GM18499 (cell line): ENCODE measurements around the gene ZBTB8OS.
"Not testable (repeated sequence)": the region's sequence is repeated elsewhere in the genome, so short reads cannot be mapped to it uniquely, and the experiment has no call there.

Source experiments
- ATAC-seq: cut with Tn5 transposase; IDR thresholded peaks from one replicate; pipeline ENCODE4 v1.9.1; 2021; ENCODE audit warnings: moderate number of reproducible peaks; ENCODE audit not compliant: insufficient read depth, unreplicated experiment

Gene ZBTB8OS

DNA sequence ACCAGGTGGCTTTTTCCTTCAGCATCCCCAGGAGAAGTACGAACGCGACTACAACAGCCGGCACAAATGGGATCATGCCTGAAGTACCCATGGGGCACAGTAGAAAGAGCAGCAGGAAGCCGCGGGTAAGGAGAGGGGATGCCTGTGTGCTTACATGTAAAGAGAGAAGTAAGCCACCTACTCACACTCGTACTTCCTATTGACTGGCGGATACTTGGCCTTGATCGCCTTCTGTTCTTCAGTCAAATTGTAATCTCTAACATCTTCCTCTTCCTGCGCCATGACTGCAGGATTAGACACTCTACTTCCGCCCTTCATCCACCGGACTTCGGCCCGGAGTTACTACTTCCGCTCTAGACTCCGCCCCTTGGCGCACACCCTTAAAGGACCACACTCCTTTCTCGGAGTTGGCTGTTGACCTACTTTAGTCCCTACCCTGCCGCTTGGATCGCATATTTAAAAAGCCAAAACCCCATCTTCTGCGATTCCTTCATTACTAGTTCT lies at the start of gene ZBTB8OS:
Gene ZBTB8OS, minus strand, starts transcription at position 303 of the 504 bp plus-strand sequence. Its CDS starts 21 bp downstream, at position 282.
- ATAC-seq = peak; percentile 68

DNA sequence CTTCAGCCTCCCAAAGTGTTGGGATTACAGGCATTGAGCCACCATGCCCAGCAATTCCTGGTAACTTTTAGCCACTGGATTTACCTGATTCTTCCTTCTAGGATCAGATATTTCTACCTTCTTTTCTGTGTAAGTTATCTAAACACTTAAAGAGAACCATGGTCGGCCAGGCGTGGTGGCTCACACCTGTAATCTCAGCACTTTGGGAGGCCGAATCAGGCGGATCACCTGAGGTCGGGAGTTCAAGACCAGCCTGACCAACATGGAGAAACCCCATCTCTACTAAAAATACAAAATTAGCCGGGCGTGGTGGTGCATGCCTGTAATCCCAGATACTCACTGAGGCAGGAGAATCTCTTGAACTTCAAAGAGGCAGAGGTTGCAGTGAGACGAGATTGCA lies 46.6 kb upstream of the ZBTB8OS start:
- ATAC-seq = not testable (repeated sequence)

DNA sequence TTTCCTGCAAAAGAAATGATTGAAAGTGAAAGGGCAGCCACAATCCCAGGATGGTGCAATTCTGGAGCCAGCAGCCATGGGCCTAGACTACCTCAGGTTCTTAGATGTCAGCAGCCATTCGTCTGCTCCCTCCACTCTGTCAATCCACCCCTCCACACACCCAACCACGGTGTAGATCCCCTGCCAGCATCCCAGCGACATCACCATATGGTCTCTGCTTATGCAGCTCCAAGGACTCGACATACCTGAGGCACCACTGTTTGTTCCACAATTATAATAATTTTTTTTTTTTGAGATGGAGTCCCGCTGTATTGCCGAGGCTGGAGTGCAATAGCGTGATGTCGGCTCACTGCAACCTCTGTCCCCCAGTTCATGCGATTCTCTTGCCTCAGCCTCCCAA lies 45.7 kb upstream of the ZBTB8OS start:
- ATAC-seq = no peak

DNA sequence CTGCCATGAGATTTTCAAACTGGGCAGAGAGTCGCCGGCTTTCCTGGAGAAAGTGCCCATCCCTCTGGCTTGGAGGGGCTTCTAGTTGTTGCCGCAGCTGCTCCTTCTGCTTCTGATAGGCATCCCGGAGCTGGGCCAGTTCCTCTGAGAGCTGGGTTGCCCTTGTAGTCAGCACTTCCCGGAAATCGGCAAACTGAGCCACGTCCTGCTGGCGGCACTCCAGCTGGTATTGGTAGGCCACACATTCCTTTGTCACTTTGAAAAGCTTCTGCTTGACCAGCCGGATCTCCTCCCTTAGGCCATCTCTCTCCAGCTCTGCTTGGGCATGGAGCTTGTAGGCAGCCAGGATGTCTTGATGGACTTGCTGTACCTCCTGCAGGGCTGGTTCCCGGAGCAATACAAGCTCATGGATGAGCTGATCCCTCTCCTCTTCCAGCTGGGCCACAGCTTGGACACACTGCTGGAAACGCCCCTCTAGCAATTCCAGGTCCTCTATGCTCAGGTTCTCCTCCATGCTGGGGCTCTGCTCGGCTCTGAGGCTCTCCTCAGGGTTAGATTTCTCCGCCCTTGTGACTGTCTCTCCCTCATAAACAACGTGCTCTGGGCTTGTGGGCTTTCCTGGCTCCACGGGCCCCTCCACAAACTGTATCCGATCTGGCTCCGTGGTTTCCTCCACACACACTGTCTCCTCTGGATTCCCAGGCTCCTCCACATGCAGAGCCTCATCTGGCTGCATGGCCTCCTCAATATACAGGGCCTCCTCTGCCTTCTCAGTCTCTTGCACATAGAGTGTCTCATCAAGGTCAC lies 45.0 kb upstream of the ZBTB8OS start:
- ATAC-seq = no peak

DNA sequence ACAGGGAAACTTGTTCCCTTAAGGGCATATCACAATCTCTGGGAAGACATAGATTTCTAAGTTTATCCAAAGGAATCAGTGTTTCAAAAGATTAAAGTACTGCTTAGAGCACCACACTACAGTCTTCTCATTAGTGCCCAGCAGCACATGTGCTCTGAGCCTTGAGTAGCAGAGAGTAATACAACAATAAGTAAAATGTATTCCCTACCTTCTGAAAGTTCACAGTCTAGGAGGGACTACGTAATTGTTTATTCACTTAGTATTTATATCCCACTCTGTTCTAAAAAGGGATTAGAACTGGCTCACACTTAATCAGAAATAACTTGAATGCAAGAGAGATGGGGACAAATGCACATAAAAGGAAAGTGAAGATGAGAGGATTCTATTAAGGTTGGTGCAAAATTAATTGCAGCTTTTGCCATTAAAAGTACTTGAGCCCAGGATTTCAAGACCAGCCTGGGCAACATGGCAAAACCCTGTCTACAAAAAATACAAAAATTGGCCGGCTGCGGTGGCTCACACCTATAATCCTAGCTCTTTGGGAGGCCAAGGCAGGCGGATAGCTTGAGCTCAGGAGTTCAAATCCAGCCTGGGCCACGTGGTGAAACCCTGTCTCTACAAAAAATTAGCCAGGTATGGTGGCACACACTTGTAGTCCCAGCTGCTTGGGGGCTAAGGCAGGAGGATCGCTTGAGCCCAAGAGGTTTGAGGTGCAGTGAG lies 43.3 kb upstream of the ZBTB8OS start:
- no peak for ATAC-seq

DNA sequence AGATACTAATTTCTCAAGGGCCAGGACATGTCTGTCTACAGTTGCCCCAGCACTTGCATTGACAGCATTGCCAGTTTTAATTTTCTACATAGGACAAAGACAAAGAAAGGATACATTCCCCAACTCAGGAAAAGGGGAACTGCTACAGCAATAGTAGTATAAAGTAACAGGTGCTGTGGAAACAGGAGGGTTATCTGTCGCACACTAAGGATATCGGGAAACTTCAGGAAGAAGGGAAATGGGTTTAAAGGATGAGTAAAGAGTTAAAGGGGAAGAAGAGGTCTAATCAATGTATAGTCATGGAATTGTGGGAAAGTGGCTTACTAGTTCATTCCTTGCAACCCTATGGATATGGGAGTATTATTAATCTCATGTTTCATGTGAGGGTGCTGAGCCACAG lies 36.0 kb upstream of the ZBTB8OS start:
- ATAC-seq = no peak

DNA sequence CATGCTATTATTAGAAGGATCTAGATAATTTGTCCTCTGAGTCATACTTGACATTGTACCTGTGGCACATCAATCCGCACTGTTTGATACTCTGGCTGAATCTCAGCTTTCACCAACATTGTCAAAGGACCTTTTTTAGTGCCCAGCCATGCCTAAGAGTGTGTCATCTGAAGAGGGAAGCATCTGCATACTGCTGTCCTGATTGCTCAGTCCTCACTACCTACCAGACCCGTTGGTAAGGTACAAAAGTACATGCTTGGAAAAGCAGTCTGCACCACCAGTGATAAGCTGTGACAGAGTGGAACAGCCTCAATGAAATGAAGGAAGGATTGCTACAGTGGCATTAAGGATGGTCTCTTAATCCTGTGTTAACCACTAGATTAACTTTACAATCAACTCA lies 35.1 kb upstream of the ZBTB8OS start:
- ATAC-seq = no peak

DNA sequence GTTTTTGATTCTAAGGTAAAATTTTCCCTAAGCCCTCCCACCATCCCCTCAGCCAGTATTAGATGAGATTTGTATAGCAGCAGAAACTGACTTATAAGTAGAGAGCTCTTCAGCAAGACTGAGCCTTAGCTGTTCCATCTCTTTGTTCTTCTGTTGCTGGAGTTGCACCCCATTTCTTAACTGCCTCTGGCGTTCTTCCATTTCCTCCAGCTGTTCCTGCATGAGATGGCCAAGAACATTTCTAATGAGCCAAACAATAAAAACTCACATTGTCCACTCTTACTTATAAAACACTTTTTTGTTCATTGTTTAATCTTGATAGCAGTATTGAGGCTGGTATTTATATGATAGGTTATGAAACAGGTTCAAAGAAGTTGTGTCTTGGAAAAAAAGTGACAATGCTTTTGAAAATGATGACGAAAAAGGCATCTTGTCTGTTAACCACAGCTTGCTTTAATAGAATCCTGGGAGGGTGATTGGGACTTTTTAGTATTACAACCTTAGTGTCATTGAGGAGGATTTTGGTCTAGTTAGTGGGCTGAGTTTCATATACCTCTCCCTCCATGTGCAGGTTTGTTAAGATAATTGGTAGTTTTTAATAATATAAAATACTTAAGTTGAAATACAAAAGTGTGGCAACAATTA lies 33.9 kb upstream of the ZBTB8OS start:
- no peak for ATAC-seq

DNA sequence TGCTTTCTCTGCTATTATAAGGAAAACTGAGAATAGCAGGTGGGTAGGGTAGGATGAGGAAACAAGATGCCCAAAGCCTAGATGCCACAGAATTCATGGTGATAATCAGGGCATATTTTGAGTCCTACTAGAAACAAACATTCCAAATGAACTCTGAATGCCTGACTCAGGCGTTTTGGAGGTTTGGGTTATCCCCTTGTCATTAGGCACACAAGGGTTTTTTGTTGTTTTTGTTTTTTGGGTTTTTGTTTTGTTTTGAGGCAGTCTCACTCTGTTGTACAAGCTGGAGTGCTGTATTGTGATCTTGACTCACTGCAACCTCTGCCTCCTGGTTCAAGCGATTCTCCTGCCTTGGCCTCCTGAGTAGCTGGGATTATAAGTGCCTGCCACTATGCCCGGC lies 33.0 kb upstream of the ZBTB8OS start:
- ATAC-seq = no peak

DNA sequence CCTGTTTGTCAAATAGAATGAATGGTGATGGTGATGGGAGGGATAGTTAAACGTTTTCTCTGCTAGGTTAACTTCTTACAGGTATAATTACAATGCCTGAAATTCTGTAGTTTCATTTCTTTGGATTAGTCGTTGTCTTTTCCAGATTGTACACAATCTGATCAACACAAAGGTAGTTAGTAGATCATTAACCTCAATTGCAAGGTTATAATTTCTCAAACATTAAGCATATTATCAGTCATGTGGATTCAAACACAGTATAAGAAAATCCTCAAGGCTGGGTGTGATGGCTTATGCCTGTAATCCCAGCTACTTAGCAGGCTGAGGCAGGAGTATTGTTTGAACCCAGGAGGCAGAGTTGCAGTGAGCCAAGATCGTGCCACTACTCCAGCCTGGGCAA lies 31.6 kb upstream of the ZBTB8OS start:
- ATAC-seq = no peak

DNA sequence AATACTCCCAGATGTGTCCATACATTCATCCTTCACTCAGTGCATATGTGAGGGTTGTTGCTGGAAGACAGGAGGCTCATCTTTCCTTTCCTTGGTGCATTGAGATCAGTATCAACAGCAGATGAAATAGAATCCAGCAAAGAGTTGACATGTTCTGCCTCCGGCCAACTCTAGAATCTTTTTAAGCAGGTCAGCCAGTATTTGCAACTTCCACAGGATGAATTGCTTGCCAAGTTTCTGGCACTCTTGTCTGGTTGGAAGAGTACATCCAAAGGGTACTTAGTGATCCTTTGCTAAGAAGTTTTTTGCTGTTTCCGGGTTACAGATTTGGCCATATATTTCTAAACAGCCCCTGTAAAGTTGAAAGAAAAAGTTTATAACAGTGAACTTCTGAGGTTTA lies 31.2 kb upstream of the ZBTB8OS start:
- ATAC-seq = no peak

DNA sequence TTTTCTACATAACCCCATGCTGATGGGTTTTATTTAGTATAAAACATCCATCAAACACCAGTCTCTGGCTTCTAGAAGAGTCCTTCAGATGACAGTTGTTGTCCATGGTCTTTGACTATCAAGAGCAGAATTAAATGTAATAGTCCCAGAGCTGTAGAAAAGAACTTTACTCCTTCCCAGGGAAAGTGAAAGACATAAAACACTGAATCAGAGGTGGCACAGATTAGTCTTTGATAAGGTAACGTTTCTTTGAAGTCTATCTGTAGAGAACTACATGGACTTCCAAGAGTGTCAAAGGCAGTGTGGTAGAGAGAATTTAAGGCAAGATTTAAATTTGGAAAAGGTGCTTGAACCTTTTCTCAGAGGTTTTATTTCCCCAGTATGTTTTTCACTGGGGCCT lies 30.3 kb upstream of the ZBTB8OS start:
- ATAC-seq = no peak

DNA sequence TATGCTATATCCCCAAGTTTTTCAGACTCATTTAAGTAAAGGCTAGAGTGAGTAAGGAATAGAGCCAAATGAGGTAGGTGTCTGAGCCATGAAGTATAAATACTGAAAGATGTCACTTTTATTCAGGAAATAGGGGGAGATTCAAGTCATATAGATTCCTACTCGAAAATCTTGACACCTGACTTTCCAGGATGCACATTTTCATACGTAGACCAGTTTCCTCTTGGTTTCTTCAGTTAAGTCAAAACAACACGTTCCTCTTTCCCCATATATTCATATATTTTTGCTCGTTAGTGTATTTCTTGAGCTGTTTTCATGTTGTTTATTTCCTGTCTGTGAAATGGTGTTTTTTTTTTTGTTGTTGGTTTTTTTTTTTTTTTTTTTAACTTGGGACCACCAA lies 29.6 kb upstream of the ZBTB8OS start:
- not testable (repeated sequence) for ATAC-seq

DNA sequence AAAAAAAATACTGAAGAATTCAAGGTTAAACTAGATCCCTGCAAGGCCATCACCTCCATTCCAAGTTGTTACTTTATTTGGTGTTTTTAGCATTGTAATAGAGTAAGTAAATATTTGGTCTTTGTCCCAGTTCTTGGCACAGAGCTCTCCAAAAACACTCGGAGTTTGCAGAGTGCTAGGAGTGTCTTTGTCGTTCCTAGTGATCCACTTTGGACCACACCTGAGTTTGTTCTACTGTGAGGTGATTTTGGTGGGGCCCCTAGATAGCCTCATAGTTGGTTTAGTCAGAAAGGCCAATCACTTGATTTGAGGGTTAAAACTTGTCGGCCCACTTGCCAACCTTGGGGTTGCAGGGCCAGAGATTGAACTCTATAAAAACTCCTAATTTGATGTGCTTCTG lies 26.6 kb upstream of the ZBTB8OS start:
- no peak for ATAC-seq

DNA sequence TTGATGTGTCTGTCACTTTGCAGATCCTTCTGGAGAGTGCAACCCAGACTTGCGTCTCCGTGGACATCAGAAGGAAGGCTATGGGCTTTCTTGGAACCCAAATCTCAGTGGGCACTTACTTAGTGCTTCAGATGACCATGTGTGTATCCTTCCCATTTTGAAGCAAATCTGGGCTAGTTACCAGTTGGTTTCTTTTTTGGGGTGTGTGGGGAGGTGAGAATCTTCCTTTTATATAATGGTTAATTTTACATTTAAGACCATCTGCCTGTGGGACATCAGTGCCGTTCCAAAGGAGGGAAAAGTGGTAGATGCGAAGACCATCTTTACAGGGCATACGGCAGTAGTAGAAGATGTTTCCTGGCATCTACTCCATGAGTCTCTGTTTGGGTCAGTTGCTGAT lies 18.4 kb upstream of the ZBTB8OS start:
- not testable (repeated sequence) for ATAC-seq

DNA sequence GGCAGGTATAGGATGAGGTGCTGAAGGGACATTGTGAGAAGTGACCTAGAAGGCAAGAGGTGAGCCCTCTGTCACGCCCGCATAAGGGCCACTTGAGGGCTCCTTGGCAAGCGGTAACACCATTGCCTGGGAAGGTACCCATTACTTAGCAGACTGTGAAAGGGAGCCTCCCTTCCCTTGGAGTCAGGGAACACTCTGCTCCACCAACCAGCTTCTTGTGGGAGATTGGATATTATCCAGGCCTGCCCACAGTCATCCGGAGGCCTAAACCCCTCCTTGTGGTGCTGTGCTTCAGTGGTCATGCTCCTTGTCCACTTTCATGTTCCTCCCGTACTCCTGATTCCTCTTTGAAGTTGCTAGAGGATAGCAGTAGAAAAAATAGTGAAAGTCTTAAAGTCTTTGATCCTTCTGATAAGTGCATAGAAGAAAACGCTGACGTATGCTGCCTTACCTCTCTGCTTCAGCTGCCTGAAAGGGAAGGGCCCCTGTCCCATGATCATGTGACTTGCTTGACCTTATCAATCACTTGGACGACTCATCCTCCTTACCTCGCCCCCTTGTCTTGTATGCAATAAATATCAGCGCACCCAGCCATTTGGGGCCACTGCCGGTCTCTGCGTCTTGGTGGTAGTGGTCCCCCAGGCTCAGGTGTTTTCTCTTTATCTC lies 16.7 kb upstream of the ZBTB8OS start:
- no peak for ATAC-seq

DNA sequence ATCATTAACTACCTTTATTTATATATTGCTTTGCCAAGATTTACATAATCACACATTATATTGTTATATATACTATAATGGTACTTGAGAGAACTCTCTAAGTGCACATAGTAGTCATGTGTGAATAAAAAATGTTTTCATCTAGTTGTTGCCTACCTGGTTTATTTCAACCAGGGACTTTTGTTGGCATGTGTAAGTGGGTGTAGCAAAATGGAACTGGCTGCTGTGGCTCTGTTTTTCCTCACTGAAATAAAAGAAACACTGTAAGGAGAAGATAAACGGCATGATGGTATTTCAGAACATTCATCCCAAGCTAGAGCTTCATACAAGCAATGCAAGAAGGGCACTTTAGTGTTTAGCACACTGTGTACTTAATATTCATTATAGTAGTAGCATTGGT lies 15.6 kb upstream of the ZBTB8OS start:
- ATAC-seq = no peak

DNA sequence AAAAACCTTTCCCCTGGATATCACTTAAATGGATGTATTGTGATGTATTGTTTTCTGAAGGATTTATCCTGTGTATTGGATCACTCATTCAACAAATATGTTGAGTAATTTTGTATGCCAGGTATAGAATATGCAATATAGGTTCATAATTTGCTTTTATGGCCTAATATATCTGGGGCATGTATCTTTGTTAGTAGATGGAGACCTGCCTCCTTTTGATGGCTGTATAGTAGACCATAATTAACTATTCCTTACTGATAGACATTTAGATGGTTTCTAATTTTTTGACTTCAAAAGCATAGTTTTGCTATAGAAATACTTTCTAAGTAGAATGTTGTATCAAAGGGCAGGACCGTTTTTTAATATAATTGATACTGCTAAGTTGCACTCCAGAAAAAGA lies 9.2 kb upstream of the ZBTB8OS start:
- no peak for ATAC-seq

DNA sequence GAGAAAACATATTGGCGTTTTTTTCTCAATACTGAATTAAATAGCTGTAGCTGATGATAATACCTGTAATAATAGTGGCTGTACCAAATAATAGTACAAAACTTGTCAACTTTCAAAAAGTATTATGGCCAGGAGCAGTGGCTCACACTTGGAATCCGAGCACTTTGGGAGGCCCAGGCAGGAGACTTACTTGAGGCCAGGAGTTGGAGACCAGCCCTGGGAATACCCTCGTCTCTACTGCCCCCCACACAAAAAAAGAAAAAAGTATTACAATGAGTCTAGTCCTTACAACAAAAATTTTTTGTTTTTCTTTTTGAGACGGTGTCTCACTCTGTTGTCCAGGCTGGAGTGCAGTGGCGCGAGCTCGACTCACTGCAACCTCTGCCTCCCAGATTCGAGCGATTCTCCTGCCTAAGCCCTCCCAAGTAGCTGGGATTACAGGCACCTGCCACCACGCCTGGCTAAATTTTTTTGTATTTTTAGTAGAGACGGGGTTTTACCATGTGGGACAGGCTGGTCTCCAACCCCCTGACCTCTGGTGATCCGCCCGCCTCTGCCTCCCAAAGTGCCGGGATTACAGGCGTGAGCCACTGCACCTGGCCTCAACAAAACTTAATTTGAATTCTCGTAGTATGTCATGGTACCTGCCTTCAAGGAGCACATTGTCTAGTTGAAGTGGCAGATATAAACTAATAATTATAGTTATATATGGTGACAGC lies 2.1 kb upstream of the ZBTB8OS start:
- no peak for ATAC-seq

DNA sequence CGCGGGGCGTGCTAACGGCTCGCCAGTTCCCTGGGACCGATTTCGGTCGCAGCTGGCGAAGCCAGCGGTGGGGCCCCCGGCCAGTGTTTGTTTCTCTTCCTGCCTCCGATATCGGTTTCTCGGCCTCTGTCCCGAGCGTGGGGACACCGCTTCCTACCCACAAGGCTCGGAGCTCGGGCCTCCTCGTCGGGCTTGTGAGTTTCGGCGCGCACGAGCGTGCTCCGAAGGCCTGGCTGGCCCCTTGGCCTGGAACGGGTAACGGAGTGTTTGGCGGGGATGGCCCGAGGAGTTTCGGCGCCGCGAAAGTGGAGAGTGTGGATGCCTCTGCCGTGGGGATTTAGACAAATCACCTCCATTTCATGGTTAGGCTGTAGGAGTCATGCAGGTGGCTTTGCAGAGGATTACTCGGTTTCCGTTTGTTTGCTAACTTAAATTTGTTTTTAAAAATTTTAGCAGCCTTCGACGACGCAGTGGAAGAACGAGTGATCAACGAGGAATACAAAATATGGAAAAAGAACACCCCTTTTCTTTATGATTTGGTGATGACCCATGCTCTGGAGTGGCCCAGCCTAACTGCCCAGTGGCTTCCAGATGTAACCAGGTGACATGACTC lies 1.2 kb upstream of the ZBTB8OS start:
- peak; percentile 2 for ATAC-seq
